Measurements from ENCODE around the gene ATP2B1. TPM values are rescaled to one million over a fixed set of nuclear protein-coding genes. Genes with fewer than 3 reads are reported as not detected.

The ATP2B1 gene
- total RNA-seq, 1 experiment from 2014 or later, result 28.7 TPM

GRCh38 chr12:89589753-89590152 lies 118.9 kb downstream of the ATP2B1 start:
- DNase-seq (ENCODE audit: low spot score), result no peak

GRCh38 chr12:89578499-89578898 lies 130.1 kb downstream of the ATP2B1 start:
- no peak for DNase-seq (ENCODE audit: low spot score)

DNA sequence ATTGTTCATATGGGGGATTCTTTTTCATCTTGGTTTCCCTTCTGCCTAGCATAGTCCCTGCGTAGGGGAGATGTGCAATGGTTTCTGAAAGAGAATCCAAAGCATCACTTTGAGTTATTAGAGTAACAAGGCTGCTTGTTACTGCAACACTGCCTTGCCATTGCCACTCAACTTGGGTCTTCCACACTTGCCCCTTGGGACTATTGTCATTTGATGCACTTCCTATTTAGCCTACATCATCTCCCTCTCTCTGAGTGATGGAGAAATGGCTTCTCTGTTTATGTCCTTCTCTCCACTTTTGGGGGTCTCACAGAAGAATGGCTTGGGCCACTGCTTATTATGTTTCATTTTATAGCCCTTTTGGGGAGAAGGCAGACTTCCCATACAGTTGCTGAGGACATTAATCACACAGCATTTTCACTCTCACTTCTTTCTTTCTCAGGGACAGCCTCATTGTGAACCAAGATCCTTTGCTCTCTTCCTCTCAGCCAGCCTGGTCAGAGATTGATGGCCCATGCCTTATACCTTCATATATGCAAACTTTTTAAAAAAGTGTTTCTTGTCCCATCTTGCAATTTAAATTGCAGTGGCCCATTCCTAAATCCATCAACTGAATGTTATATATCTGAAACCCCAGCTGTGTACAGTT lies 131.9 kb downstream of the ATP2B1 start:
- no peak for DNase-seq (ENCODE audit: low spot score)

DNA sequence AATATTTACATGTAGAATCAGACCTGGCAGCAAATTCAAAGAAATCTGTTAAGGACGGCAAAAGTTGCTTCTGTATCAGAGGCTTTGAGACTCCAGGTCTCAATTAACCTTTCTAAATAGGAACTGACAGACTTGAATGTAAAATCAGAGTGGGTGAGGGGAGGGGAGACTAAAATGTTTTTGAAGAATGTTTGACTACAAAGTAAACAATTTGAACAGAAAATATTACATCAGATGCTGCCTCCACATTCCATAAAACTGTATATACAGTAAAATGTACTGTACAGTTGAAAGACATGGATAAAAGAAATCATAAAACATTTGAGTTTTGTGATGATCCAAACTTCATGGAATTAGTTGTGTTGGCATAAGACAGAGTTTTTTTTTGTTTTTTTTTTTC lies 133.3 kb downstream of the ATP2B1 start:
- no peak for DNase-seq (ENCODE audit: low spot score)

GRCh38 chr12:89574736-89575208 lies 133.9 kb downstream of the ATP2B1 start:
- peak; percentile 69 for DNase-seq (ENCODE audit: low spot score)

DNA sequence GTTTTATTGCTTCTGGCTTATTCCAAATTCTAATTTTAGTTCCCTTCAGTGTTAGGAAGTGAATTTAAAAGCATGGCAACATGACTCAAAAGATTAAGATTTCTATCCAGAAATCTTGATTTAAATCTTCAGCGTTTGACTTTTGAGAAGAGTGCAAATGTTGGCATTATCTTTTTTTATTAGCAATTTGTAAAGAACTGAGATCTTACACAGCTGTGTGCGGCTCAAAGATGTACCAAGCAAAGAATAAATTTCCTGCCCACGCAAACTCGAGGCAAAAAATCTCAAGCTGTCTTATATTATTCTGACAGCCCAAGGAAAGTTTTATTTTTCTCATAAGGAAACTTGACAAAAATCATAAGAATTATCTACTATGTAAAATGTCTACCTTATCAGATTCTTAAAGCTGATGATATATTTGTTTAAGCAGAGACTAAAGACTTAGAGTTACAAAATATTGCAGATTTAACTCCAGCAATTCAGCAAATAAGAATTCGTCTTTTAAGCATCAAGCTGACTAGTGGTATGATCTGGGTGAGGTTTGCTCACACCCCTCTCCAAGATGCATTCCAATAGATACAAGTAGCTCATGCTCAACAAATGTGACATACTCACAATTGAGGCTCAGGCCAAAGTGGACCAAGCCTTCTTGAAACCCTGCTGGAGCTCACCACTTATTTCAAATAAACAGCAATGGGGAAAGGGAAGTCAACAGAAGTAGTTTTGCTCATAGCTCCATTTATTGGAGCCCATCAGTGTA lies 135.4 kb downstream of the ATP2B1 start:
- DNase-seq (ENCODE audit: low spot score), result no peak

DNA sequence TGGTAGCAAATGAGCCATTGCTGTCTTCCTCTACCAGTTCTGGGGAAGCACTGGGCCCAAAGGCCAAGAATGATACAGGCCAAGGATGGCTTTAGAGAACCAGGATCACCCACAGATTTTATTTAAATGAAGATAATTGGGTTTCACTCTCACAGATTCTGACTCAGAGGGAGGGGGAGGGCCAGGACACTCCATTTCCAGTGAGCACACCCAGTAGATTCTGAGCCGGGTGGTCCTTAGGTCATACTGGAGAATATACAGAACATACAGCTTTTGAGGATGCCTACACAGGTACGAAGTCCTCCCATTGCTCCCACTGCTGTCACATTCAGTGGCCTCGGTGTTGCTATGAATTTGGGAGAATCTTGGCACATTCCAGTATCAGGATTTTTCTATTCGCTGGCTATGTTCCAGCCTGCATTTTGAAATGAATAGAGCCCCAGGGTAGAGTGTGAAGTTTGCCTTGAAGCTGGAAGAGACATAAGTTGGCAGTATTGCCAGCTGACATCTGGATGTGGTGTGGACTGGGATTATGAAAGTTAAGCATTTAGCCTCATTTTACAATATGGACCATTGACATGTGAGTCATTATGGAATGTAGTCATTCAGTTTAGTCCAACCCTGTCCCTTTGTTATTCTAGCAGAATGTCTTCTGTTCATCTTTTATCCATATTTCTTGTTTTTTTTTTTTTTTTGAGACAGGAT lies 137.0 kb downstream of the ATP2B1 start:
- no peak for DNase-seq (ENCODE audit: low spot score)

DNA sequence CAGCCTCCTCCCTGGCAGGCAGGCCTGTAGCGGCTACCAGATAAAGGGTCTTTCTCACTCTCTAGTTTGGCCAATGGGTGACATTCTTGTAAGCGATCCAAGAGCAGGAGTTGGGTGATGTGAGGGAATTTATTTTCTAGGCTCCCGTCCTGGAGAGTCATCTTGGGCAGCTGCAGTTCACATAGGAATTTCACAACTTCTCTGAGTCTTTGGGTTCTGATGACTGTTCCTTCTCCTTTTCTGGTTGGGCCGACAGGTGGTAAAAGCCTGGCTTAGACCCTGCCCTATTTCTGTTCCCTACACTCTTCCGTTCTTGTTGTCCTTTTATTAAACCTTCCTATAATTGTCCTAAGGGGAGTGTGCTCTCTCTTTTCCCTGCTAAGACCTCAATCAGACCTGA lies 140.2 kb downstream of the ATP2B1 start:
- no peak for DNase-seq (ENCODE audit: low spot score)

DNA sequence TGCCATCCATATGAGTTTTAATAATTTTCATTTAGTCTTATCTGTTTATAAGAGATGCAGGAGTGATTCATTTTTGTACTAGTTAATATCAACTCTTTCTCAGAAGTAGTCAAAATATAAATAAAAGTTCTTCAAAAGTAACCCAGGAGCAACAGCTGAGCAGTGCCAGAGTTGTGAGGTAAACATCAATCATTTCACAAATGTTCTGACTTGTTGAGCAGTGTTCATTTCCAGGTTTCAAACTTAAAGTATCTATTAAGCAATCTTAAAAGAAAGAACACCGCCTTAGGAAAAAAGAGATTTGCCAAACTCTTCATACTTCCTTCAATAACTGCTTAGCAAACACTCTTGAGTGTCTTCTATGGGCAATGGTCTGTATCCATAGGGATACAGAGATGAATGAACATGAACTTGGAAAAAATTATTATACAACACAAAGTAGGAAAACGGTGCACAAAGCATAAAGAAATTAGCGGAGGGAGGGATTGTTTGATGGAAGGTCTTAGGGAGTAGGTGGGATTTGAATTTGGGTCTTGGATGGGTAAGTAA lies 140.9 kb downstream of the ATP2B1 start:
- no peak for DNase-seq (ENCODE audit: low spot score)

DNA sequence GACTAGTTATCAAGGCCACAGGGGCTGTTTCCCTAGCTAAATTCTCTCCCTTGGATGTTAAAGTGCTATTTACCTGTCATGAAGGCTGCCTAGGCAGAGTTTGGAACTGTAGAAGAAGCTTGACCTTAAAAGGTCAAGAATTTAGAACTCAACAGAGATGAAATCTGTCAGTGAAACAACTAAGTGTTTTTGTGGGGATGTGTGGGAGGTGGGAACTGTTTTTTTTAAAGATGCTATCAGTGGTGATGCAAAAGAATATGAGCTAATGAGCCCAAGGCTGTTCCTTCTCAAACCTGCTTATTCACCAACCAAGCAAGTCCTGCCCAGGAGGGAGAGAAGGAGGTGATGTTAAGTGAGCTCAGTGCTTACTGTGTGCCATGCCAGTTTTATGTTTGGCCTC lies 142.0 kb downstream of the ATP2B1 start:
- no peak for DNase-seq (ENCODE audit: low spot score)

DNA sequence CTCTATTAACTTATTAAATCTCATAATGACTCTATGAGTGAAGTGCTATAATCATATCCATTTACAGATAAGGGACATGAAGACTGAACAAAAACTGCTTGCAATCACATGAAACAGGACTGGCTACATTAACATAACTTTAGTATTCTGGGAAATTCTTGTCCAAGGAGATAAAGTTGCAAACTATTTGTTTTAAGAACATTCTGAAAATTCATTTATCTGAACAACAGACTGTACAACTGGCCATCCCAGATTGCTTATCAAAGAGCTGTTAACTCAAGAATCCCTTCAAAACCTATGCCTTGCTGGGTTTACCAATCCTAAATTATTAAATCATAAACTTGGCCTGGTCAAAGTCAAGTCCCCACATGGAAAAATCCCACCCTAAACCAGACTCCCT lies 143.6 kb downstream of the ATP2B1 start:
- DNase-seq (ENCODE audit: low spot score), result no peak

DNA sequence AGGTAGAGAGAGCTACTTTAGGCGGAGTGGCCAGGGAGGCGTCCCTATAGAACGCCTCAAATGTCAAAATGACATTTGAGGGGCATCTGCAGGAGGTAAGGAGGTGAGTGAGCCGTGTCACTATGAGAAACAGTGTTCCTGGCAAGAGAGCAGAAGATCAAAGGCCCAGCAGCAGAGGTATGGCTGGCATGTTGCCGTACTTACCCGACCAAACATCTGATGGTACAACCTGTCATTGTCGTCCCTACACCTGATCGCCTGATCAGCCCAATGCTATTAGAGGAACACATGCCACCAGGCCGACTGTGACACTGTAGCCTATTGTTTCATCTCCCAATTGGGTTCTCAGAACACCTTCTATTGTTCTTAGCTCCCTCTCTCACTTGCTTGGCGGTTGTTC lies 148.9 kb downstream of the ATP2B1 start:
- DNase-seq (ENCODE audit: low spot score), result no peak

- DNase-seq (ENCODE audit: low spot score), result no peak
Measured at GRCh38 chr12:89556976-89557375, 151.7 kb downstream of the ATP2B1 start.

- no peak for DNase-seq (ENCODE audit: low spot score)
Measured at GRCh38 chr12:89552376-89552775, 156.3 kb downstream of the ATP2B1 start.

- DNase-seq (ENCODE audit: low spot score), result no peak
Measured at GRCh38 chr12:89551747-89552146, 156.9 kb downstream of the ATP2B1 start.

DNA sequence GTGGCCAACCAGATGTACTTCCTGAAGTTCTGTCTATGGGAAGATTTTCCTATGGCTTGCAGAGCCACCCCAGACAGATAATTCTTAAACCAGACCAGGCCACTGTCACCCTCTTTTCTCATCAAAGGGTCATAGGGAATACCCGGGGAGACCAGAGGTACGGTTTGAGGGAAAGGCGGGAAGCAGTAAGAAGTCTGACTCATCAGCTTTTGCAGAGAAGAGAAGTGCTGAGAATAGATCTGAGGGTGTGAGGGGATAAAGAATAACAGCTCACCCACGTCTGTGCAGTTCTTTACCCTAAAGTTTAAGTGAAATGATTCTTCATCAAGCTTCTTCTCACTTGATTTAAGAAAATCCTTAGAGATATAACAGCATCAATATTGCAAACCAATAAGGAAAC lies 161.5 kb downstream of the ATP2B1 start:
- DNase-seq (ENCODE audit: low spot score), result no peak

DNA sequence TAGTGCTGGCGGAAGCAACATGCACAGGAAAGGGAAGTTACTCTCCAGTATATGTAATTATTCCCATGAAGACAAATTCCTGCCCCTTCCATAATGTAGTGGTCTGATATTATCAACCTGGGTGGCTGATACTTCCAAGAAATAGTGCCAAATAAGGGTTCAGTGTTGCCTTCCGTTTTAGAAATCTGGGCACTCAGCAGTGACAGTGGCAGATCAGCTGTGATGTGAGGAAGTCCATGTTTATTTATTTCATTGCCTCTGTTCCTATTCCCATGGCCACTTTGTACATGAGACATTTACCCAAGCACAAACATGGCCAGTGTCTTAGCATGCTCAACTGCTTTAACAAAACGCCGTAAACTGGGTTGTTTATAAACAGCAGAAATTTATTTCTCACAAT lies 162.5 kb downstream of the ATP2B1 start:
- no peak for DNase-seq (ENCODE audit: low spot score)

DNA sequence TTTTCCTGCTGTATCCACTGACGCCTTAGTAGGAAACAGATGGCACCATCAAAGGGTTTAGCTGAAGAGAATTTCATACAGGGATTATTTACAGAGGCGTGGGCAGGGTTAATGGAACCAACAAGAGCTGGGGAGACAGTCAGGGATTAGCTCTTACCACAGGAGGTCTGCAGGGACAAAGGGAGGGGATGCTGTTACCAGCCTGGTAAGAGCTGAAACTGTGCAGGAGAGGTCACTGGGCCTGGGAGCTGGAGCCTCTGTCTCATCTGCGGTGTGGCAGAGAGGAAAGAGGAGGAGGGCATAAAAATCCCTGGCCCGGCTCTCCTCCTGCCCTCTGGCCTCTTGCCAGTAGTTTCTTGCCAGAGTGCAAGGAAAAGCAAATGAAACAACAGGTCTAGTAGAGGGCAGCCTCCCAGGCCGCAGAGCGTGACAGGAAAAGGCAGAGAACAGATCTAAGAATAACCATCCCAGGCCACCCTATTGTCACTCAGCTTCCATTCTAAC lies 163.9 kb downstream of the ATP2B1 start:
- peak; percentile 29 for DNase-seq (ENCODE audit: low spot score)

DNA sequence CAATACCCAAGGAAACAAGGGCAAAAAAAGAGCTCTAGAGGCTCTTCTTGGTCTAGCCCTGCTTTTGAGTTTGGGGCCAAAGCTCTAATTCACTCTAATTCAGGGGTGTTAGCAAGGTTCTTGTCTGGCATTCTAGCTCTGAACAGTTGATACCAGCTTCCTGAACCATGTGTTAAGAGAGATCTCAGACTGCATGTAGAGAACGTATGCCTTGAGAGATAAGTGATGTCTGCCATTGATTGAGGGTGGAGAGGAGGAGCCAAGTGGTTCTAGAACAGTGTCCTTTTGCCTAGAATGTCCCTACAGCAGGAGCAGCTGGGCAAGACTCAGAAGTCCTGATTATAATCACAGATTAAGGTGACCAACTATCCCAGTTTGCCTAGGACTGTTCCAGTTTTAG lies 164.6 kb downstream of the ATP2B1 start:
- DNase-seq (ENCODE audit: low spot score), result no peak

DNA sequence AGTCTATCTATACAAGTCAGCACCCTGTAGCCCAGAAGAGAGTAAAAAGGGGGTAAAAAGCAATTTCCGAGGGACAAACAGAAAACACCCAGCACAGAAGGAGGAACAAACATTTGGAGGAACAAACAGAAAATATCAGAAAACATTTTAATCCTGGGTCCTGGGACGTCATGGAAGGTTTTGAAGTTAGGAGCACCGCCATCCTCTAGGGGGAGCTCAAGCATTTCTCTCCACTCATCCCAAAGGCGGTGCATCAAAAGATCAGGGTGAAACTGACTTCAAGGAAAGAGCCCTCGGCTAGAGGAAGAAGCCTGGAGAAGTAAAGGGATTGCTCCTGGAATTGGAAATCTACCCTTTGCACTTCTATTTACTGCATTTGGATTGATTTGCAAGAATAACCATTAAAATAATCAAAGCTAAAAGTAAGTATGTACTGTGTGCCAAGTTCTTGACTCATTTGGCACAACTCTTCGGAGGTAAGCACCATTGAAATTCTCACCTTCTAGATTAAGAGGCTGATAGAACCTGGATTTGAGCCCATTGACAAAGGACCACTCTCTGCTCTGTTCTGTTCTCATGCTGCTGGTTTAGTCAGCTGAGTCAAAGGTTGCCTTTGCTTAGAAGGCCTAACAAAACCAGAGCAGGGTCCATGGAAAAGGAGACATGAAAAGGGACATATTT lies 165.6 kb downstream of the ATP2B1 start:
- peak; percentile 77 for DNase-seq (ENCODE audit: low spot score)

GRCh38 chr12:89542236-89542635 lies 166.4 kb downstream of the ATP2B1 start:
- no peak for DNase-seq (ENCODE audit: low spot score)

DNA sequence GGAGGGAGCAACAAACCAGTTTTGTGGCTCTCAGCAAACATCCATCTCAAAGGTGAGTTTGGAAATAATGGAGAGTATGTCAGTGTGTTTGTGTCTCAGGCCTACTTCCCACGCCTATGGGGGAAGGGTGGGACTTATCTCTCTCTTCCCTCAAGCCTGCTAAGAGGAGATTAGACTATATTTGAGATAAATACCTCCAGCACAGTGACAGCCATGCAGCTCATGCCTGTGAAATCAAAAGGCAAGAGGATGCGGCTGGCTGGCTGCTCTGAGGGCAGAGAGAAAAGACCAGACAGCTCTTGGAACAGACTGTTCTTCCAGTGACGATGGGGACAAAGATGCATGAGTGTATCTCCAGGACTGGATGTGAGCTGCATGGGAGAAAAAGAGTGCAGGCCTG lies 168.1 kb downstream of the ATP2B1 start:
- no peak for DNase-seq (ENCODE audit: low spot score)

Data from H4 (cell line).